Measurements from ENCODE around the gene TCERG1L.

The TCERG1L gene

GRCh38 chr10:131204406-131205152, 106.9 kb downstream of the TCERG1L start:
- DNase-seq, result no peak

GRCh38 chr10:131203456-131204357, 107.8 kb downstream of the TCERG1L start:
- DNase-seq, result no peak

DNA sequence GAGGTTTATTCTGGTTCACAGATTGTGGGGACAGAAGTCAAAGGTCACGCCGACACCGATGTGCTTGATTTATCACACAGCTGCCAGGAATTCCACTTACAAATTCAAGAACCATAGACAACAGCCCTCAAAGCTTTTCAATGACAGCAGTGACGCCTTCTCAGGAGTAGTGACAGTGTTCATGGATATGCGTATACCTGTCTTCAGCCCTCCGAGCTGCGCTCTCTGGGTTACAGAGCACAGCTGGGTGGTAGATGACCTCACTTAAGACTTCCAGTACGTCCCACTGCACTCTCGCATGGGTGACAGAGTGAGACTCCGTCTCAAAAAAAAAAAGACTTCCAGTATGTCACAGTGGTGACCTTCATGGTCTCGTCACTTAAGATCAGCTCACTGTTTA, 108.5 kb downstream of the TCERG1L start:
- no peak for DNase-seq

GRCh38 chr10:131201741-131202515, 109.6 kb downstream of the TCERG1L start:
- no peak for DNase-seq

DNA sequence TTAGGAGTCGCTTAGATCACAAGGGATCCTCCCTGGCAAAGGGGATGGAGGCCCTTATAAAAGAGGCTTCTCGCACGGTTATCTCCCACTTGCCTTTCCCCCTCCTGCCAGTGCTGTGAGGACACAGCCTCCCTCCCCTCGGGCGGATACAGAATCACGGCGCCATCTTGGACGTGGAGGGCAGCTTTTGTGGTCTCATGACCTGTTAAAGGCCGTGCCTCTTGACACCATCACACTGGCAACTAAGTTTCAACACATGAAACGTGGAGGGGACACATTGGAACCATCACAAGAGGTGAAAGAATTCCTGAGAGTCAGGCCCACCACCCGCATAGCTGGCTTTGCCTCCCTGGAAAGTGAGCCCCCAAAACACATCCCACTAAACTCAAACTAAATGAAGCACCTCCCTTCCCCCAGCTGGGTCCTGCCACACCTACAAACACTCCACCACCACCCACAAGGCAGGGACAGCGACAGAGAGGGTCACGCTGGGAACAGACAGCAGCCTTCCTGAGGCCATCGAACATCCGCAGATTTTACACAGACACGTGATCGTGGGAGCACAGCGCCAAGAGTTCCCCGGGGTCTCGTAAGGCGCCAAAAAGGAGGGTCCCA, 110.6 kb downstream of the TCERG1L start:
- no peak for DNase-seq

DNA sequence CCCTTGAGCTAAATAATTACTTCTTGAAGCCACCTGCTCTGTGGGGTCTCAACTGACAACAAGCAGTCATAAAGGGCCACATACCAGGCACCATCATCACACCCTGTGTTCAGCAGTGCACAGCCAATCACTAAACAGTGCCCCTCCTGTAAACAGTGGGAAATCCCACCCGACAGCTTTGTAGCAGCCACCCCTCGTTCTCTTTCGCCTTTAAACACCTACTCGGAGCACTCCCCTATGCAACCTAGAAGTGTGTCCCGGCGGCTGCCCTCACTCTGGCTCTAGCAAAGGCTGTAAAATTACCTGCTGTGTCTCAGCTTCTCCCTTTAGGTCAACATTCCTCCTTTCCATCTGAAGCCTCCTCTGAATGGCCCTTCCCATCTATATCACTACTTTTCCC, 111.9 kb downstream of the TCERG1L start:
- DNase-seq, result no peak

- DNase-seq, result no peak
Measured at GRCh38 chr10:131198843-131199242, 112.7 kb downstream of the TCERG1L start.

- DNase-seq, result no peak
Measured at GRCh38 chr10:131198401-131198800, 113.1 kb downstream of the TCERG1L start.

DNA sequence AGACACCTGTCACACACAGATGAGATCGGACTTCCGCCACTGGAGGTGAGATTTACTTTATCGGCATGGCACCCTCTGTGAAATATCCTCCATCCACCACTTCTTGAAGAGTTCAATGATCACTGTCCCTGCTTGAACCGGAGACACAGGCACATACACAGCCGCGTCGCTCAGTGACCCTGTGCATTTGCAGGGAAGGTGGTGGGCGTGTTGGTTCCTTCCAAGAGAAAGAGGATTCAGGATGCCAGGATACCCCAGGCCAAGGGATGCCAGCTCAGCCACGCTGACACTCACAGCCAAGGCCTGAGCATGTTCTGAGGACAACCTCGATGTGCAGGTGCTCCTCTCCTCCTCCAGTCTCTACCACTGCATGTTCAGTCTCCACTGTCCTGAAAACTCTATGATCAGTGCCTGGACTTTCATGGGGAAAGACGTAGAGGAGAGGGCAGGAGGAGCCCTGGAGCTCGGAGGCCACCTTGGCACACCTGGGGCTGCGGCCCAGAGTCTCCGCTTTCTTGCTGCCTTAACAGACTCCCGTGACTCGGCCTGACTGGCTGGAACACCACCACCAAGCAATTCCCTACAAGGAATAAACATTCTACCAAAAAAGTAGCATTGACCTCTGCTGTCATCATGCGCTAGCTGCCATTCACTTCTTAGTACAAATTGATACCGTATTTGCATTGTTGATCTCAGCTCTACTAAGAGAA, 115.2 kb downstream of the TCERG1L start:
- DNase-seq, result no peak

- DNase-seq, result no peak
Measured at GRCh38 chr10:131195558-131196159, 115.9 kb downstream of the TCERG1L start.

- DNase-seq, result no peak
Measured at GRCh38 chr10:131195116-131195515, 116.4 kb downstream of the TCERG1L start.

GRCh38 chr10:131193923-131194322, 117.6 kb downstream of the TCERG1L start:
- no peak for DNase-seq

DNA sequence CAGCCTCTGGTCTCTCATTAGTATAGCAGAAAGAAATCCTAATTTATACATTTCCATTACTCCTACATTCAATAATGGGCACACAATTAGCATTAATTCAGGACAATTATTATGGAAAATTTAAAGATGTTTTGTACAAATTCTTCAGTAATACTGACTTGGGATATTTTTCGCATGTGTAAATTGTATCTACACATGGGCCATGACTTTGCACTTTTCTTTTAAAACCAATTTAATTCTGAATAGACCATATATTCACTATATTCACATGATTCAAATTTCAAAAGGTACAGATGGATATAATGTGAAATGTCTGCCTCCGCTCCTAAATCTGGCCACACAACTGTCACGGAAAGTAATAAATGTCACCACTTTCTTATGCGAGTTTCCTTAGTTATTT, 123.0 kb downstream of the TCERG1L start:
- no peak for DNase-seq

DNA sequence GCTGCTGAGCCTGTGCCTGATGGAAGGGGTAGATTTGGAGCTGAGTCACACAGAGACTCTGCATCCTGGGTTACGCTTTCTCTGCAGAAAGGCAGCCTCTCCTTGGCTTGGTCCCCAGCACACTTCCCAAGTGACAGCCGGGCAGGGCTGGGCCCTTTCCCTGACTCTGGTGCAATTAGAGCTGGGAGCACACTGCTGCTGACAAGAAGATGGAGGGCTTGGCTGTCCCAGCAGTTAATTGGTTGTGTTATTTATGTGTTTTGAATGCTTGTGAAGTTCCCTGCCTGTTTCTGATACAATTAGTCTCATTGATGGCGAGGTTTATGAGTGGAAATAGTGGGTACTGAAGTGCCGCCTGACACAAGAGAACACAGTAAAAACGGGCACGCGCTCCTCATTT, 123.6 kb downstream of the TCERG1L start:
- DNase-seq, result no peak

DNA sequence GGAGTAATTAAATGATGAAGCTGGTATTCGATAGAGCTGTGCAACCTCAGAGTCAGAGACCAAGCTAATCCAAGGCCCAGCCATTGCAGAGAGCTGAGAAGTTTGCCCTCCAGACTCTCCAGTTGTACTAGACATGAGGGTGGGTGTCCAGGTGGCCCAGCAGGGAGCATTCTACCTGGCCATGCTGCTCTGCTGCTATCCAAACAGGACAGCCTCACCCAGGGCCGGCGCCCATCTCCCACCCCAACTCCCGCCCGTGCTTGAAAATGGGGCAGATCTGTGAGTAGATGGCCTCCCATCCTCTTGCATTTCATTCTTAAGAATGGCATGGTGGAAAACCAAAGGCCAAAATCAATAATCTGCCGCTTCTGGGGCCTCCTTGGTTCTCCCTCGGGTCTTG, 124.2 kb downstream of the TCERG1L start:
- no peak for DNase-seq

- no peak for DNase-seq
Measured at GRCh38 chr10:131186547-131187253, 124.8 kb downstream of the TCERG1L start.

GRCh38 chr10:131184503-131184902, 127.0 kb downstream of the TCERG1L start:
- DNase-seq, result no peak

DNA sequence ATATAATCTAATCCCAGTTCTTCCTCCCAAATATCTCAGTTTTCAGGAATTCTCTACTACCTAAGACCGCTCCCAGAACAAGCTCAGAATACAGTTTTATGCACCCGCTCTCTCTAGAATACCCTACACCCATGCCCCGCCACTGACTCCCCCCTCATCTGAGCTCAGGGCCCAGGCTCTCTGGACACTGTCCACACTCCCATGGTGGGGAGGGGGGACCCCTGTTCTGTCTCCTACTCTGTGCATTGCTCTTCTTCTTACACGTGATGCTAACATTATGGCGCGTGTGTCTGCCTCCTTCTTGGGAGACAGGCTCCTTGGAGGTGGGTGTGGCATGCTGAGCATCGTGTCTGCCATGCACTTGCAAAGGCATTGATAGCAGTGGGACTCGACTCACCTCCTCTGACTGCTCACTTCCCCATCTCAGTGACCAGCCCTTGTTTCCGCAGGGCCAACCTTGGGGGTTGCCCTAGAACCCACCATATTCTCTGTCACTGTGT, 127.9 kb downstream of the TCERG1L start:
- no peak for DNase-seq

GRCh38 chr10:131181456-131181855, 130.1 kb downstream of the TCERG1L start:
- DNase-seq, result no peak

DNA sequence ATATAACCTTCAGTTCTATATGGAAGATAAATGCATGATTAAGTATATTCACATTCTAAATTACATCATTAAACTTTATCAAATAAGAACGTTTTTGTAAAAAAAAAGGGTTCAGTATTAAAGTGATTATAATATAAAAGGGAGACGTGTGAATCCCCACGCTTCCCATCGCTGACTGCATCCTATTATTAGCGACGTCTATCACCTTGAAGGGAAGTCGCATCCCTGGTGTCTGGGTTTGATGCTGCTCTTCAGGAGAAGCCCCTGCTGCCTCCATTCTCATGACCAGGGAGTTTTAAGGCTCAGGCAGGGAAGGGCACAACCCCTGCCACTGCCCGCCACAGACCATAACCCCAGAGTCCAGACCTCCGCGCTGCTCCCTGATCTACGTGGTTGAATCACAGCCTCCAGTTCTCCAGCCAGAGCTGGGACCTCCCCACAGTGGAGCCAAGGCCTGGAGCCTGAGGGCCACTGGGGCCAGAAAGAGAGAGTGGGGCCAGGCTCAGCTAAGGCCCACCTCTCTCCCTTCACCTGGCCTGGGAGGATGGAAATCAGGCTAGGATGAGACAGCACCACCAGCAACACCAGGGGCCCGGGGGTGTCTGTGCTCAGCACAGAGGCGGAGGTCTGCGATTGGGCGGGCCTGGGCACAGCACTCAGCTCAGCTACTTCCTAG, 130.6 kb downstream of the TCERG1L start:
- no peak for DNase-seq
